ENCODE measurements around the gene ZNF217.
"Not testable (repeated sequence)": the region's sequence is repeated elsewhere in the genome, so short reads cannot be mapped to it uniquely, and the experiment has no call there.

ZNF217 gene

DNA sequence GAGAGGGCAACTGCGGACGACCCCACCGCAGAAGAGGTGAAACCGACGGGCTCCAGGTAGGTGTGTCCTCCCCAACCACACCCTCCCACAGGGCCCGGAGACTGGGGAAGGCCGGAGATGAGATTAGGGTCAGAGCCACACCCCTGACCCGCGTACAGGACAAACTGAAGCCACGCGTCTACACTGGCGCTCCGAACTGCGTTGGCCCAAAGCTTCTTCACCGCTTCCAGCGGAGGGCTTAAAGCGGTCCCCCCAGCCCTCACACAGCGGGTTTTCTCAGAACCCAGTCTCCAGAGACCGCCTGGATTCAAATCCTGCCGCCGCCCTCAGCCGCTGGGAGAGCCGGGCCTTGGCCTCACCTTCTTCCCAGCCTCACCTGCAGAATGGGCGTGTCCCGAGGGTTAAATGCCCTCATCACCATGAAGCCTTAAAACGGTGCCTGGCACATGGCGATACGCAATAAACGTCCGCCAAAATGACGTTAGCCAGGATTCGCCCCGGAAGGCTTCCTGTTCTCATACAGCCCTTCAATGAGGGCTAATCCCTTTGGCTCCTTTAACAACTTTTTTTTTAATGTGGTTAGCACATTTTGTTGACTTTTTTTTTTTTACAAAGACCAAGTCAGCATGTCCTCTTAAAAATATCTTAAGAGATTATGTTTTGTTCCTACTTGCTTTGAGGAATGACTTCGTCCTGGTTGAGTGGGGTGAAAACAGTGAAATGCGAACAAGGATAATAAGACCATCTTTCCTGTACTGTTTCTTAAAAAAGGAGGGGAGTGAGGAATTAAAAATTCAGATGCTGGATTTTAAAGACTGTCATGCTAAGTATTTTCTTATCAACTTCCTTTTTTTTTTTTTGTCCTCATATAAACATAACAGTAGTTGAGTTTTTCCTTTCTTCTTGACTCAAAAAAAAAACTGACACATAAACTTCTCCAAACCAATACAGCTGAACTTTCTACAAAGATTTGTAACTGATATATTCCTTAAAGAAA is 15.1 kb upstream of the ZNF217 start:
- no peak for ATAC-seq
- H3K36me3 Mint-ChIP-seq: no peaks in the 10 kb centered on the region
- H3K4me1 Mint-ChIP-seq: peaks cover 21% of the 10 kb centered on the region
- H3K9me3 Mint-ChIP-seq: no peaks in the 10 kb centered on the region
- H3K27me3 Mint-ChIP-seq: no peaks in the 10 kb centered on the region
- H3K27ac Mint-ChIP-seq: peak overlapping the region; percentile 92
- peak overlapping the region; percentile 74 for H3K4me3 Mint-ChIP-seq

DNA sequence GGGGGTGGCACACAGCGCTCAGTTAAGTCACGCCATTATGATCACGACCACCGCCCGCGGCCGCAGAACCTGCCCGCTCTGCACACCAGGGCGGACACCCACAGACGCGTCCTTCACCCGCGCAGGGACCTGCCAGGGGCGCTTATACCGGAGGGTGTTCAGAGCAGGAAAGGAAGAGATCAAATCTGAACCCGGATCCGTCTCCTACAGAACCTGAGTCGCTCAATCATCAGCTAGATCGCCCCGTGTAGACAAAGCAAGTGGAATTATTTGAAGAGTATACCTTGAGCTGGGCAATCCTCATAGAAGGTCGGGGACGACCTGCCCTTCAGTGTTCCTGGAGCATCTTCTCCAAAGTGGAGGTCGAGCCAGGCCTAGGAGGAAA is 14.4 kb upstream of the ZNF217 start:
- no peak for ATAC-seq
- H3K27me3 Mint-ChIP-seq: no peaks in the 10 kb centered on the region
- peak overlapping the region; percentile 38 for H3K4me3 Mint-ChIP-seq
- no peaks in the 10 kb centered on the region for H3K9me3 Mint-ChIP-seq
- no peaks in the 10 kb centered on the region for H3K36me3 Mint-ChIP-seq
- H3K27ac Mint-ChIP-seq: peak overlapping the region; percentile 29
- H3K4me1 Mint-ChIP-seq: peaks cover 21% of the 10 kb centered on the region

DNA sequence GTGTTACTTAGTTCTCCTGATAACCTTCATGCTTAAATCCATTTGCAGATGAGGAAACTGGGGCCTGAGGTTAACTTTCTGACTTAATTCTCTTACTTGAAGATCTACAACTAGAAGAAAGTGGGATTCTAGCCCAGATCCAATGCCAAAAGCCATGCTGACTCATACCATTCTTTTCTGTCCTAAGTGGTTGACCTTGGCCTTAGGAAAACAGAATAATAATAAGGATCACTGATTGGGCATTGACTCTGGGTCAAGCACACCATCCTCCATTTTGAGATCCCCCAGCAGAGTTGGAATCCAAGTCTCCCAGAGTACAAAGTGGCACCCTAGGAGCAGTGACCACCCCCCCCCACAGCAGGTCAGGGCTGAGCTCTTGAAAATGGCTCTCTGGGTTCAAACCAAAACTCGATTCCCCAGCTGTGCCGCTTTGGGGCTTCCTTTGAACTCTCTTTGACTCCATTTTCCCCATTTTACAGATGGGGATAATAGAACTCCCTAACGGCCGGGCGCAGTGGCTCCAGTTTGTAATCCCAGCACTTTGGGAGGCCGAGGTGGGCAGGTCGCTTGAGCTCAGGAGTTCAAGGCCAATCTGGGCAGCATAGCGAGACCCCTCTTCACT is 12.8 kb upstream of the ZNF217 start:
- peaks cover 17% of the 10 kb centered on the region for H3K4me1 Mint-ChIP-seq
- H3K27ac Mint-ChIP-seq: no peak overlapping the region
- no peaks in the 10 kb centered on the region for H3K9me3 Mint-ChIP-seq
- H3K36me3 Mint-ChIP-seq: no peaks in the 10 kb centered on the region
- no peaks in the 10 kb centered on the region for H3K27me3 Mint-ChIP-seq
- no peak for ATAC-seq
- no peak overlapping the region for H3K4me3 Mint-ChIP-seq

DNA sequence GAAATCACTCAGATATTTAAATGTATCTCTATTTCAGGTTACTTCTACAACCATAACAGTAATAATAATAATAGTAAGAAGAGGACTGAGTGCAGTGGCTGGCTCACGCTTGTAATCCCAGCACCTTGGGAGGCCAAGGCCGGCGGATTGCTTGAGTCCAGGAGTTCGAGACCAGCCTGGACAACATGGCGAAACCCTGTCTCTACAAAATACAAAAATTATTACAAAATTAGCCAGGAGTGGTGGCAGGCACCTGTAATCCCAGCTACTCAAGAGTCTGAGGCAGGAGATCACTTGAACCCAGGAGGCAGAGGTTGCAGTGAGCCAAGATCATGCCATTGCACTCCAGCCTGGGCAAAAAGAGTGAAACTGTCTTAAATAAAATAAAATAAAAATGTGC is 11.8 kb upstream of the ZNF217 start:
- peaks cover 15% of the 10 kb centered on the region for H3K4me1 Mint-ChIP-seq
- not testable (repeated sequence) for ATAC-seq, H3K9me3 Mint-ChIP-seq, H3K27ac Mint-ChIP-seq, H3K4me3 Mint-ChIP-seq, H3K36me3 Mint-ChIP-seq, H3K27me3 Mint-ChIP-seq

DNA sequence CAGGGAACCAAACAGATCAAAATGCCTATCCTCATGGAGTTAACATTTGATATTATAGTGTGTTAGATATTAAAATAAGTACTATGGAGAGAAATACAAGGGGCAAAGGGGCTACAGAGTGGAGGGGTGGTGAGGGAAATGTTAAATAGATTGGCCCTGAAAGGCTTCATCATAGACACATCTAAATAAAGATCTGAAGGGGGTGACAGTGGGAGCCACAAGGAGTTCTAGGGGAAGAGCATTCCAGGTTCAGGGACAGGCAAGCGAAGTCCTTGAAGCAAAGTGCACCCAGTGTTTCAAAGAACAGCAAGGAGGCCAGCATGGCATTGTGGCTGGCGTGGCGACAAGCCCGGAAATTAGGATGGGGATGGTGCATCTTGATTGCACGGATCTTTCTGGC is 11.2 kb upstream of the ZNF217 start:
- H3K4me3 Mint-ChIP-seq, ATAC-seq, H3K9me3 Mint-ChIP-seq, H3K27ac Mint-ChIP-seq, H3K36me3 Mint-ChIP-seq, H3K27me3 Mint-ChIP-seq: not testable (repeated sequence)
- H3K4me1 Mint-ChIP-seq: peaks cover 11% of the 10 kb centered on the region

DNA sequence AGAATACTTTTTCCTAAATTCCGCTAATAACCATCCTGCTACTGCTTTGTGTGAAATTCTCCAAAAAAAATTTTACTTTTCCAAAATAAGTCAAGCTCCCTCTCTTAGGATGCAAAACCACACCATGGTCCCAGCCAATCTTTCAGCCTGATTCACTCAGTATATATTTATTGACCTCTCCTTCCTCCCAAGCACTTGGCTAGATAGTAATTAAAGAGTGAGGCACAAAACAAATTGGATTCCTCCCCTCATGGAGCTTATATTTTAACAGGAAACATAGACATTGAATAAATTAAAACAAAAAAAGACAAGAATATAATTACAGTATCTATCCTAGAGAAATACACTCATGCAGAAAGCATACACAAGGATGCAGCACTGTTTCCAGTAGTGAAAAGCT is 9.0 kb upstream of the ZNF217 start:
- no peak overlapping the region for H3K4me3 Mint-ChIP-seq
- no peaks in the 10 kb centered on the region for H3K36me3 Mint-ChIP-seq
- no peaks in the 10 kb centered on the region for H3K27me3 Mint-ChIP-seq
- H3K9me3 Mint-ChIP-seq: no peaks in the 10 kb centered on the region
- no peak overlapping the region for H3K27ac Mint-ChIP-seq
- no peak for ATAC-seq
- H3K4me1 Mint-ChIP-seq: peaks cover 18% of the 10 kb centered on the region

DNA sequence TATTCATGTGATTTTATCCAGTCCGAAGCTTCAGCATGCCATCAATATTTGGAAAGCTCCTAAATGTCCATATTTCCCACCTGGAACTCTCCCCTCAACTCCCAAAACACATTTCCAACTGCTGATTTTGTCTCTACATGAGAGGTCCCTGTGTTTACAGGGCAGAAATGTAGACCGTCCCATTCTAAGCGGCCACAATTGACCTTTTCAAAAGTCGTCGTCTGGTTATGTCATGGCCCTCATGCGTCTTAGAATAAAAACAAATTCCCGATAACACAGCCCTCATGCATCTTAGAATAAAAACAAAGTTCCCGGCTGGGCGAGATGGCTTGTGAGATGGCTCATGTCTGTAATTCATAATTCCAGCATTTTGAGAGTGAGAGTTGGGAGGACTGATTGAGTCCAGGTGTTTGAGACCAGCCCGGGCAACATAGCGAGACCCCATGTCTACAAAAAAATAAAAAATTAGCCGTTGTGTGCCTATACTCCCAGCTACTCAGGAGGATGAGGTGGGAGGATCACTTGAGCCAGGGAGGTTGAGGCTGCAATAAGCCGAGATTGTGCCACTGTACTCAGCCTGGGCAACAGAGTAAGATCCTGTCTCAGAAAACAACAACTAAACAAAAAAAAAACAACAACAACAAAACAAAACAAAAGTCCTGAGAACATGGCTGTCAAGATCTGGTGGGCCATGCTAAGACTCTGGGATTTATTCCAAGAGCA is 6.4 kb upstream of the ZNF217 start:
- Mint-ChIP-seq H3K9me3 (no peaks in the 10 kb centered on the region), H3K4me3 (no peak overlapping the region), H3K27me3 (no peaks in the 10 kb centered on the region), H3K4me1 (peaks cover 22% of the 10 kb centered on the region), H3K27ac (no peak overlapping the region), H3K36me3 (no peaks in the 10 kb centered on the region)
- no peak for ATAC-seq

DNA sequence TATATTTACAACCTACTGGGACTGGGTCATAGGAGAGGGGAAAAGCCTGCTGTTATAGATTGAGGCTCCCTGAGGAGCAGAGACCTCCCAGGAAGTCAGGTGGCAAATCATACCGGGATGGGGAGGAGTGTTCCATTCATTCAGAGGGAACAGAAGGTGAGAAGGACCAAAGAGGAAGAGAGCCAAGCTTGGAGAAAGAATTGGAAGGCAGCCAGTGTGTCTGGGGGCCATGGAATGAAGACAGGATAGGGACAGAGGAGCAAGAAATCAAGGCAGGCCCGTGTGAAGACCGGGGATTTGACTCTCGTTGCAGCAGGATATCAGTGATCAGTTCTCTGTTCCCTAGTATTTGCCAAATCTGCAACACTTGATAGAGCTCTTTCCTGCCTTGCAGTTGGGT is 5.7 kb upstream of the ZNF217 start:
- no peak overlapping the region for H3K4me3 Mint-ChIP-seq
- H3K36me3 Mint-ChIP-seq: no peaks in the 10 kb centered on the region
- H3K4me1 Mint-ChIP-seq: peaks cover 25% of the 10 kb centered on the region
- no peak for ATAC-seq
- H3K27me3 Mint-ChIP-seq: no peaks in the 10 kb centered on the region
- H3K9me3 Mint-ChIP-seq: no peaks in the 10 kb centered on the region
- H3K27ac Mint-ChIP-seq: peak overlapping the region; percentile 54

DNA sequence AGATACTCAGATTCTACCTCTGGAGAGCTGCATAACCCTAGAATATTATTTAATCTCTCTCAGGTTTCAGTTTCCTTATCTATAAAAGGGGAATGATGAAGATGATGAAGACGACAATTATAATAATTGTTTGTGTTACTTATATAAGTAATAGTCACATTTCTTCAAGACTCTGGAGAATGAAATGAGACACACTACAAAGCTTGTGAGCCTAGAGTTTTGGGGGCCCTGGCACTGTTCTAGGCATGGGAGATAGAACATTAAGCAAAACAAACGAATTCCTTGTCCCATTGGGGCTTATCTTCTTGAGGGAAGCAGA is 5.4 kb upstream of the ZNF217 start:
- H3K36me3 Mint-ChIP-seq: no peaks in the 10 kb centered on the region
- no peaks in the 10 kb centered on the region for H3K9me3 Mint-ChIP-seq
- peak overlapping the region; percentile 54 for H3K27ac Mint-ChIP-seq
- no peak for ATAC-seq
- H3K4me1 Mint-ChIP-seq: peaks cover 25% of the 10 kb centered on the region
- no peak overlapping the region for H3K4me3 Mint-ChIP-seq
- H3K27me3 Mint-ChIP-seq: no peaks in the 10 kb centered on the region

DNA sequence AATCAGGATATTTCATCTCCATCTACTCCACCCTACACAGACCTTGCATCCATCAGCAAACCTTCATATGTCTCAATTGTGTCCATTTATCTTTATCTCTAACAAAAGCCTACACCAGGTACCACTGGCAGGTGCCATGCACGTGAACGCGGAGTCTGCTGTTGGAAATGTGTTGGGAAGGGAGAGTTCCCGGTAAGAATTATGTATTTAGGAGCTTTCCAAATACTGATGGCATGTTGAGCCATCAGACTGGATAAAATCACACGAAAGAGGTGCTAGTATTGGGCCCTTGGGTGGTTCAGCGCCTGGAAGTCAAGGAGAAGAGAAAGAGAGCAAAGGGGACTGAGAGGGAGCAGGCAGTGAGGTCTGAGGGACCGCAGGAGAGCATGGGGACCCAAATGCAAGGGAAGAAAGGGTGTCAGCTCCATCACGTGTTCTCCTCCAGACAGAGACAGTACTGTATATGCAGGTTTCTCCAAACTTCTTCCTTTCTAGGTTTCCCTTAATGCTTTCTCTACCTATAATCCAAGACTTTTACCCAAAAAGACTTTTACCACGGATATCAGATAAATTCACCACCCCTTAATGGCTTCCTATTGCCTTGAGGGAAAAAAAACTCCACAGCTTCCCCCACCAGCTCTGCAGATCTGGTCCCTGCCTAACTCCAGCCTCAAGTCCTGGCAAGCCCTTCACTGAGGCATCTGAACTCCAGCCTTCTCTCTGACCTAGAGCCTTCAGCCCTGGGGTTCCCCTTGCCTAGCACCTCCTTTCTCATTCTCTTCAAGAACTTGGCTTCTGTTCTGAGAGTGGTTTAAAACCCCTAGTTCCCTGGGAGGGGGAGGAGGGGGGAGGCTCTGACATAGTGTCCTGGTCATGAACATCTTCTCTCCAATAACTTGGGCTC is 4.8 kb upstream of the ZNF217 start:
- Mint-ChIP-seq H3K4me3 (no peak overlapping the region), H3K4me1 (peaks cover 25% of the 10 kb centered on the region), H3K27me3 (no peaks in the 10 kb centered on the region), H3K9me3 (no peaks in the 10 kb centered on the region), H3K27ac (peak overlapping the region; percentile 54), H3K36me3 (no peaks in the 10 kb centered on the region)
- ATAC-seq: no peak

DNA sequence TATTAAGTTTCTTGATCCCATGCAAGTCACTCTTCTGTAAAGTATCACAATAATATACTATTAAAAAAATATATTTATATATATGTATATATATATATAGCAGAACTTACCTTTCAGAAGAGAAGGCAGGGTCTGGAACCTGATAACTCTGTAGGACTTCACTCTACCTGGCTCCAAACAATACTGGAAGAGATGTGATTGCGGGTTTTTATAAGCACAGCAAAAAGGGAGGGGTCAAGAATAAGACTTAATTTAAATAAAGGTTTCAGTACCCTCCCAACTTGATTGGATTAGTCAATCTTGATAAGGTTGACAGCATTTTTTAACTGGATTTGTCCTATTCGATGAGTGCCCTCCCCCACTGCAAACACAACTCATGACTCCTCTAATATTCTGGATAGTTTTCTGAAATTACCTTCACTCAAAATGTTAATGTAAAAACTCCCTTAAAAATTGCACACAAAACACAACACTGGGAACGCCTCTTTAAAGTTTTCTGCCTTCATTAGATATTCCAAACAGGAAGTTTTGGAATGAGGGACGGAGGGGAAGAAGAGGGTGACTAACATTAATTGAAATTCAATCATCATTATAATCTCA is 4.0 kb upstream of the ZNF217 start:
- peaks cover 25% of the 10 kb centered on the region for H3K4me1 Mint-ChIP-seq

DNA sequence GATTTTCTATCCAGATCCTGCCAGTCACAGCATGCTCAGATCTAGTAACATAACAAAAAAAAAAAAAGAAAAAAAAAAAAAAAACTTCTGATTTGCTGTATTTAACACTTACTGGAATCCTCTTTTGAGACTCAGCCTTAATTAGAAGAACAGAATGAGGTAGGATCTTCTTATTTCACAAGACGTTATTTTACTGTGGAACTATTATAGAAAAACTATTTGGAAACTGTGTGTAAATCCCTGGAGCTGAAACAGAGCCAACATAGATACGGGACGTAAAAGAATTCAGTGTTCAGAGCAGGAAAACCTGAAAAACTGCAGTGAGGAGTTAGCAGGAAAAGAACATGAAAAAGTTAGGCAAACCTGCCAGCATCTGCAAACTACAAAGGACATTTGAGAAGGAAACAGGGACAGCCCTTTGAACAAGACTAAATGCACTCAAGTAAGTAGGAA is 3.4 kb upstream of the ZNF217 start:
- peaks cover 25% of the 10 kb centered on the region for H3K4me1 Mint-ChIP-seq
- H3K4me3 Mint-ChIP-seq: no peak overlapping the region
- peak overlapping the region; percentile 47 for H3K27ac Mint-ChIP-seq
- H3K27me3 Mint-ChIP-seq: no peaks in the 10 kb centered on the region
- peaks cover 2% of the 10 kb centered on the region for H3K36me3 Mint-ChIP-seq
- no peaks in the 10 kb centered on the region for H3K9me3 Mint-ChIP-seq
- ATAC-seq: no peak

More for the DNA sequence above, 4.0 kb upstream of the ZNF217 start:
- Mint-ChIP-seq H3K4me3 (no peak overlapping the region), H3K27me3 (no peaks in the 10 kb centered on the region), H3K9me3 (no peaks in the 10 kb centered on the region), H3K36me3 (no peaks in the 10 kb centered on the region), H3K27ac (no peak overlapping the region)
- ATAC-seq: no peak

DNA sequence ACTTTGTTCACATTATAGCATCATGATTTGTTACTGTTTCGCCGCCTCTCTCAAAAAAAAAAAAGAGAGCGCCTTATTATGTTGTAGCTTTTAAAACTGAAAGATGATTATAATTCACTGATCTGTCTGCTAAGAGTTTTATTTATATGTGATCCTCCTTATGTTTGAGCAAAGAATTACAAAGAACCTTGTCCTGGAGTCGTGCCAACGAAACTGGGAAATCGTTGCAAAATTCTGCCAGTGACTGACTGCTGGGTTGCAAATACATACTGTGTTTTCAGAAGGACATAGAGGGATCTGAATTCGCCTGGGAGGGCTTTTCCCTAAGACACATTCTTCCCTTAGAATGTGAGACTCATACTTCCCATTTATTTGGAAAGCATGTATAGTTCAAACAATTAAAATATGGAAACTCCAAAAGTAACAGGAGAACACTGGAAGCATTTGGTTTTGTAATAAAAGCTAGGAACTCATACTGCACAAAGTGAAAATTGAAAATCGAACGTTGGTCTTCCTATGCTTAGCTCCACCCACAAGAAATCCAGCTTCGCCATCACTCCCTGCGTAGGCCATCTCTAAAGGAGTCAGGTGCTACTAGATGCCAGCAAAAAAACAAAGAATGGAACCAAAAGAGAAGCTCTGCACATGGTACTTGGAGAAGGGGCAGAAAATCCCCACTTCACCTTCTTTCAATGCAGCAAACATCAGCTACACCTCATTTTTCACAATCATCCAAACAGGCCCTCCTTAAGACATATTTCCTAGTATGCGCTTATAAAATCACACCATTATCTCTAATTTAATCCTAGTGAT is 2.8 kb upstream of the ZNF217 start:
- H3K9me3 Mint-ChIP-seq, H3K27me3 Mint-ChIP-seq, H3K36me3 Mint-ChIP-seq, ATAC-seq, H3K4me3 Mint-ChIP-seq: not testable (repeated sequence)
- H3K4me1 Mint-ChIP-seq: peaks cover 25% of the 10 kb centered on the region
- peak overlapping the region; percentile 47 for H3K27ac Mint-ChIP-seq

DNA sequence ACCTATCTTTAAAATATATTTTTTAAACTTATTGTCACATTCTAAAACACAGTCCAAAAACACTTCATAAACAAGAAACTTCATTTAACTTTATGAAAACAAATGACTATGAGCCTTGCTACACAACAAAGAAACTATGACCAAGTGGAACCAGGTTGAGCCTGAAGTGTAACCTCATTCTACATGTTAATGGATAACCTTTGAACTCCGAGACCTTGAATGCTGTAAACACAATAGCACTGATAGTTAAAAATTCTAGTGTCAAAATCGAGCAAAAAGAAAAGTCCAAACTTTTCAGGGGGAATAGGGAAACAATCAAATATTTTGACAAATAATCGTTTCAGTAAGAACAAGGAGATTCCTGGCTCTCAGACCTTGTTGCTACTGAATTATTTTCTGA is 2.1 kb upstream of the ZNF217 start:
- not testable (repeated sequence) for H3K9me3 Mint-ChIP-seq, H3K27me3 Mint-ChIP-seq, H3K4me3 Mint-ChIP-seq, H3K36me3 Mint-ChIP-seq, ATAC-seq
- peak overlapping the region; percentile 47 for H3K27ac Mint-ChIP-seq
- peaks cover 25% of the 10 kb centered on the region for H3K4me1 Mint-ChIP-seq

All from stimulated activated memory B cell treated with anti-CD40 and anti-IgM and Interleukin-4, amounts not matched to agents 10 μg/mL and 1 μg/mL and 100 μg/mL, for 72 hours (primary cell).